HEK293 (cell line): Measurements from ENCODE around the gene TP53BP2.
A peak's percentile ranks its signal among the peaks of the same experiment; 100 is the strongest.

Experiments
- CTCF ChIA-PET: fragments of 350-600 bp; formaldehyde crosslinking; extraction: SDS; loops from one replicate; lab custom pipeline; 2021; ENCODE audit warnings: antibody characterized with exemption; lab: Yijun Ruan, JAX
- POLR2A ChIA-PET: fragments of 300-600 bp; formaldehyde crosslinking; extraction: SDS; loops from one replicate; lab custom pipeline; 2020; ENCODE audit warnings: antibody characterized with exemption, inconsistent platforms; lab: Yijun Ruan, JAX
- H3K27ac ChIP-seq: fragments of 200-500 bp; sonication (Bioruptor generic); 2 replicates; pipeline ENCODE4 v1.5.1; 2014; ENCODE audit warnings: low read depth, low read length, control low read depth, inconsistent platforms; ENCODE audit errors: extremely low read depth
- H3K36me3 ChIP-seq, 2 experiments: fragments of 200-500 bp in 1 of 2; sonication (Bioruptor generic) in 1 of 2; 1 replicate in 1 of 2; 2 replicates in 1 of 2; pipeline ENCODE4 v1.5.1; 2014 to 2017; ENCODE audit warnings: inconsistent platforms in 2 of 2, low read length in 2 of 2; ENCODE audit not compliant: control insufficient read depth in 2 of 2, insufficient read depth in 1 of 2
- H3K4me1 ChIP-seq: fragments of 200-500 bp; sonication (Bioruptor generic); 2 replicates; pipeline ENCODE4 v1.5.1; 2014; ENCODE audit warnings: mild to moderate bottlenecking, low read length, inconsistent platforms; ENCODE audit not compliant: control insufficient read depth, insufficient read depth
- H3K4me3 ChIP-seq: 2 replicates; pipeline ENCODE4 v1.5.1; 2011; ENCODE audit warnings: low read depth, mild to moderate bottlenecking, control low read depth, low read length, moderate library complexity
- H3K9me3 ChIP-seq: fragments of 200-500 bp; sonication (Bioruptor generic); 2 replicates; pipeline ENCODE4 v1.5.1; 2014; ENCODE audit warnings: low read depth, low read length, inconsistent platforms; ENCODE audit not compliant: control insufficient read depth, insufficient read depth
- EGR2 ChIP-seq: fragments of 450-650 bp; formaldehyde crosslinking; IDR thresholded peaks from 2 replicates; pipeline ENCODE4 v1.5.1; 2016; ENCODE audit warnings: low read depth, missing biosample characterization, missing genetic modification characterization
- HOXC10 ChIP-seq: sonication (generic); formaldehyde crosslinking; IDR thresholded peaks from 2 replicates; pipeline ENCODE4 v1.8.1; 2023; ENCODE audit warnings: mild to moderate bottlenecking, missing genetic modification reagents
- MZF1 ChIP-seq: fragments of 450-650 bp; formaldehyde crosslinking; IDR thresholded peaks from 2 replicates; pipeline ENCODE4 v1.5.1; 2017; ENCODE audit warnings: missing biosample characterization, missing genetic modification characterization, borderline replicate concordance
- TCF7L2 ChIP-seq: IDR thresholded peaks from 2 replicates; pipeline ENCODE4 v1.6.1; 2011; ENCODE audit warnings: low read depth, mild to moderate bottlenecking, inconsistent platforms, low read length, moderate library complexity, borderline replicate concordance
- YY2 ChIP-seq: fragments of 450-650 bp; formaldehyde crosslinking; IDR thresholded peaks from 2 replicates; pipeline ENCODE4 v1.5.1; 2016; ENCODE audit warnings: missing biosample characterization, missing genetic modification characterization
- ZBTB49 ChIP-seq: fragments of 450-650 bp; formaldehyde crosslinking; IDR thresholded peaks from 2 replicates; pipeline ENCODE4 v1.5.1; 2016; ENCODE audit warnings: missing biosample characterization, missing genetic modification characterization, low read depth
- ZEB2 ChIP-seq: fragments of 450-650 bp; formaldehyde crosslinking; IDR thresholded peaks from 2 replicates; pipeline ENCODE4 v1.5.1; 2016; ENCODE audit warnings: missing biosample characterization, missing genetic modification characterization
- ZFHX2 ChIP-seq: fragments of 450-650 bp; formaldehyde crosslinking; conservative IDR thresholded peaks from 2 replicates; pipeline ENCODE4 v1.5.1; 2016; ENCODE audit warnings: missing biosample characterization, missing genetic modification characterization
- ZNF121 ChIP-seq: fragments of 450-650 bp; formaldehyde crosslinking; IDR thresholded peaks from 2 replicates; pipeline ENCODE4 v1.5.1; 2016; ENCODE audit warnings: missing biosample characterization, missing genetic modification characterization
- ZNF138 ChIP-seq: fragments of 450-650 bp; formaldehyde crosslinking; IDR thresholded peaks from 2 replicates; pipeline ENCODE4 v1.5.1; 2016; ENCODE audit warnings: missing biosample characterization, missing genetic modification characterization, borderline replicate concordance
- ZNF16 ChIP-seq: fragments of 450-650 bp; formaldehyde crosslinking; IDR thresholded peaks from 2 replicates; pipeline ENCODE4 v1.5.1; 2016; ENCODE audit warnings: low read depth, missing biosample characterization, missing genetic modification characterization
- ZNF169 ChIP-seq: fragments of 450-650 bp; formaldehyde crosslinking; IDR thresholded peaks from 2 replicates; pipeline ENCODE4 v1.5.1; 2016; ENCODE audit warnings: missing biosample characterization, missing genetic modification characterization
- ZNF18 ChIP-seq: fragments of 450-650 bp; formaldehyde crosslinking; IDR thresholded peaks from 2 replicates; pipeline ENCODE4 v1.5.1; 2016; ENCODE audit warnings: missing biosample characterization, missing genetic modification characterization
- ZNF211 ChIP-seq: fragments of 450-650 bp; formaldehyde crosslinking; IDR thresholded peaks from 2 replicates; pipeline ENCODE4 v1.5.1; 2016; ENCODE audit warnings: low read depth, missing biosample characterization, missing genetic modification characterization
- ZNF302 ChIP-seq: fragments of 450-650 bp; formaldehyde crosslinking; IDR thresholded peaks from 2 replicates; pipeline ENCODE4 v1.5.1; 2016; ENCODE audit warnings: missing biosample characterization, missing genetic modification characterization, low read depth
- ZNF341 ChIP-seq: fragments of 450-650 bp; formaldehyde crosslinking; IDR thresholded peaks from 2 replicates; pipeline ENCODE4; 2016; ENCODE audit warnings: low read depth, missing biosample characterization, missing genetic modification characterization
- ZNF449 ChIP-seq: fragments of 450-650 bp; formaldehyde crosslinking; IDR thresholded peaks from 2 replicates; pipeline ENCODE4 v1.5.1; 2017; ENCODE audit warnings: missing biosample characterization, mild to moderate bottlenecking, missing genetic modification characterization, moderate library complexity
- ZNF549 ChIP-seq: fragments of 450-650 bp; IDR thresholded peaks from 2 replicates; pipeline ENCODE4 v1.5.1; 2018; ENCODE audit warnings: missing biosample characterization, missing genetic modification characterization, mild to moderate bottlenecking, inconsistent platforms, moderate library complexity
- ZNF596 ChIP-seq: fragments of 450-650 bp; IDR thresholded peaks from 2 replicates; pipeline ENCODE4 v1.5.0; 2018; ENCODE audit warnings: missing biosample characterization, mild to moderate bottlenecking, missing genetic modification characterization, moderate library complexity
- ZNF600 ChIP-seq: fragments of 450-650 bp; formaldehyde crosslinking; IDR thresholded peaks from 2 replicates; pipeline ENCODE4 v1.5.1; 2016; ENCODE audit warnings: missing biosample characterization, missing genetic modification characterization
- ZNF664 ChIP-seq: fragments of 450-650 bp; formaldehyde crosslinking; IDR thresholded peaks from 2 replicates; pipeline ENCODE4 v1.5.1; 2016; ENCODE audit warnings: missing biosample characterization, missing genetic modification characterization
- ZNF701 ChIP-seq: fragments of 450-650 bp; formaldehyde crosslinking; IDR thresholded peaks from 2 replicates; pipeline ENCODE4 v1.5.1; 2016; ENCODE audit warnings: missing biosample characterization, missing genetic modification characterization
- ZNF777 ChIP-seq: fragments of 450-650 bp; formaldehyde crosslinking; IDR thresholded peaks from 2 replicates; pipeline ENCODE4 v1.5.1; 2017; ENCODE audit warnings: missing biosample characterization, missing genetic modification characterization, borderline replicate concordance
- TF ChIP-seq, protein P1 (sequence below): fragments of 450-650 bp; formaldehyde crosslinking; IDR thresholded peaks from 2 replicates; pipeline ENCODE4 v1.5.1; 2017; ENCODE audit warnings: missing biosample characterization, missing genetic modification characterization
- TF ChIP-seq, protein P2 (sequence below): fragments of 450-650 bp; formaldehyde crosslinking; IDR thresholded peaks from 2 replicates; pipeline ENCODE4 v1.5.1; 2016; ENCODE audit warnings: missing biosample characterization, missing genetic modification characterization, borderline replicate concordance

Gene TP53BP2

GRCh38 chr1:223836586-223836985, 9.2 kb downstream of the TP53BP2 start (continued):
- TF ChIP-seq, protein P1, sequence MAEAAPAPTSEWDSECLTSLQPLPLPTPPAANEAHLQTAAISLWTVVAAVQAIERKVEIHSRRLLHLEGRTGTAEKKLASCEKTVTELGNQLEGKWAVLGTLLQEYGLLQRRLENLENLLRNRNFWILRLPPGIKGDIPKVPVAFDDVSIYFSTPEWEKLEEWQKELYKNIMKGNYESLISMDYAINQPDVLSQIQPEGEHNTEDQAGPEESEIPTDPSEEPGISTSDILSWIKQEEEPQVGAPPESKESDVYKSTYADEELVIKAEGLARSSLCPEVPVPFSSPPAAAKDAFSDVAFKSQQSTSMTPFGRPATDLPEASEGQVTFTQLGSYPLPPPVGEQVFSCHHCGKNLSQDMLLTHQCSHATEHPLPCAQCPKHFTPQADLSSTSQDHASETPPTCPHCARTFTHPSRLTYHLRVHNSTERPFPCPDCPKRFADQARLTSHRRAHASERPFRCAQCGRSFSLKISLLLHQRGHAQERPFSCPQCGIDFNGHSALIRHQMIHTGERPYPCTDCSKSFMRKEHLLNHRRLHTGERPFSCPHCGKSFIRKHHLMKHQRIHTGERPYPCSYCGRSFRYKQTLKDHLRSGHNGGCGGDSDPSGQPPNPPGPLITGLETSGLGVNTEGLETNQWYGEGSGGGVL (tag by site-specific recombination) = no peak

DNA sequence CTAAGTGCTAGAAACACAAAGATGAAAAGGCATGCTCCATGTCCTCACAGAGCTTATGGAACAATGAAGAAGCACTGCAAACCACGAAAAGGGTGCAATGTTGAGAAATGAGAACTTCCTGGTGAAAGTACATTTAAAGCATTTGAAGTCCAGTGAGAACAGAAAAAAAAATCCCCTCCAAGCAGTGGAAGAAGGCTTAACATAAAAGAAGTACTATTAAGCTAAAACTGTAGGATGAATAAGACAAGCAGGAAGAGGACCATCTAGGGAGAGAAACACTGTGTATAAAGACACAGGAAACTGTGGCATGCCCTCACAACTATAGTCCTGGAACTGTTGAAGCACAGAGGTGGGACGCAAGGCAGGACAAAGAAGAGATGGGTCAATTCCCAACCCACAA, 10.0 kb downstream of the TP53BP2 start:
- H3K9me3 ChIP-seq = no peaks in the 10 kb centered on the region
- H3K27ac ChIP-seq = no peak overlapping the region
- POLR2A ChIA-PET = interaction anchor here (3.5 kb wide), 1 partner anchor 10 kb away, joined by 18 read pairs; the partner anchor contains the start of gene TP53BP2
- H3K4me3 ChIP-seq = no peak overlapping the region
- H3K36me3 ChIP-seq = no peaks in the 10 kb centered on the region; a peak in 1 of 3 replicates
- H3K4me1 ChIP-seq = peaks cover 46% of the 10 kb centered on the region
- TF ChIP-seq HOXC10 (CRISPR knock-in tag) (no peak), ZEB2 (no peak), ZNF777 (tag by site-specific recombination) (no peak), TCF7L2 (no peak), MZF1 (tag by site-specific recombination) (no peak), ZNF121 (tag by site-specific recombination) (no peak), ZNF341 (no peak), ZNF449 (no peak), ZNF302 (no peak), ZNF596 (tag by site-specific recombination) (no peak), YY2 (tag by site-specific recombination) (no peak), ZBTB49 (tag by site-specific recombination) (no peak), ZNF138 (tag by site-specific recombination) (no peak), ZNF169 (tag by site-specific recombination) (no peak)
- CTCF ChIA-PET = interaction anchor here (0.5 to 1.5 kb wide), 6 partner anchors 9 to 280 kb away, joined by 3 to 5 read pairs (median 3); no protein-coding TSS in a partner anchor

GRCh38 chr1:223834660-223835263, 11.0 kb downstream of the TP53BP2 start:
- Histone ChIP-seq H3K36me3 (no peaks in the 10 kb centered on the region; a peak in 1 of 3 replicates), H3K4me1 (peaks cover 44% of the 10 kb centered on the region), H3K27ac (no peak overlapping the region), H3K4me3 (no peak overlapping the region), H3K9me3 (no peaks in the 10 kb centered on the region)
- POLR2A ChIA-PET = interaction anchor here (3.5 kb wide), 1 partner anchor 11 kb away, joined by 18 read pairs; the partner anchor contains the start of gene TP53BP2
- CTCF ChIA-PET = interaction anchor here (1.2 kb wide), 1 partner anchor 12 kb away, joined by 3 read pairs; no protein-coding TSS in a partner anchor
- TF ChIP-seq ZNF16 (tag by site-specific recombination) = no peak
- TF ChIP-seq ZNF302 = no peak
- TF ChIP-seq ZNF600 (tag by site-specific recombination) = peak; percentile 55
- no peak for TF ChIP-seq ZNF121 (tag by site-specific recombination)
- no peak for TF ChIP-seq ZNF664 (tag by site-specific recombination)
- peak; percentile 84 for TF ChIP-seq EGR2
- TF ChIP-seq ZNF18 (tag by site-specific recombination) = no peak
- TF ChIP-seq, protein P2, sequence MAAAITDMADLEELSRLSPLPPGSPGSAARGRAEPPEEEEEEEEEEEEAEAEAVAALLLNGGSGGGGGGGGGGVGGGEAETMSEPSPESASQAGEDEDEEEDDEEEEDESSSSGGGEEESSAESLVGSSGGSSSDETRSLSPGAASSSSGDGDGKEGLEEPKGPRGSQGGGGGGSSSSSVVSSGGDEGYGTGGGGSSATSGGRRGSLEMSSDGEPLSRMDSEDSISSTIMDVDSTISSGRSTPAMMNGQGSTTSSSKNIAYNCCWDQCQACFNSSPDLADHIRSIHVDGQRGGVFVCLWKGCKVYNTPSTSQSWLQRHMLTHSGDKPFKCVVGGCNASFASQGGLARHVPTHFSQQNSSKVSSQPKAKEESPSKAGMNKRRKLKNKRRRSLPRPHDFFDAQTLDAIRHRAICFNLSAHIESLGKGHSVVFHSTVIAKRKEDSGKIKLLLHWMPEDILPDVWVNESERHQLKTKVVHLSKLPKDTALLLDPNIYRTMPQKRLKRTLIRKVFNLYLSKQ (tag by site-specific recombination) = no peak
- TF ChIP-seq ZFHX2 (tag by site-specific recombination) = peak; percentile 69
- no peak for TF ChIP-seq ZNF701 (tag by site-specific recombination)
- no peak for TF ChIP-seq ZNF549 (tag by site-specific recombination)
- no peak for TF ChIP-seq ZNF211 (tag by site-specific recombination)
